Suprapubic skin (tissue), 4 donors: ENCODE measurements around the gene PCSK5.

Source experiments
- CTCF ChIP-seq, 2 donors: fragments of 200-600 bp in 1 of 2; fragments of 450-650 bp in 1 of 2; sonication (generic) in 1 of 2; IDR thresholded peaks; one replicate each; pipeline ENCODE4 v1.5.1; 2016 to 2019; ENCODE audit warnings: antibody characterized with exemption in 2 of 2, mild to moderate bottlenecking in 1 of 2, moderate library complexity in 1 of 2
- EP300 ChIP-seq: sonication (generic); formaldehyde crosslinking; IDR thresholded peaks from one replicate; pipeline ENCODE4 v1.6.1; 2017; ENCODE audit warnings: antibody characterized with exemption
- POLR2A ChIP-seq, 2 donors: fragments of 450-650 bp; IDR thresholded peaks; one replicate each; pipeline ENCODE4 v1.6.1; 2017; ENCODE audit warnings: antibody characterized with exemption in 2 of 2, mild to moderate bottlenecking in 2 of 2, moderate library complexity in 2 of 2
- POLR2AphosphoS5 ChIP-seq, 3 donors: sonication (generic); formaldehyde crosslinking; IDR thresholded peaks; one replicate each; pipeline ENCODE4 v1.6.1; 2017; ENCODE audit warnings: antibody characterized with exemption in 3 of 3

- TF ChIP-seq CTCF (IDR thresholded peaks at IDR 0.05) = no peak
- no peak for TF ChIP-seq EP300
- no peak for TF ChIP-seq POLR2A (IDR thresholded peaks at IDR 0.05)
- TF ChIP-seq POLR2AphosphoS5 (IDR thresholded peaks at IDR 0.05) = no peak
These were observed 481.4 kb downstream of the PCSK5 start for GRCh38 chr9:76371901-76372300.
